HT1080 (cell line): Measurements from ENCODE around the gene SLC38A8. TPM values are rescaled to one million over a fixed set of nuclear protein-coding genes. Genes with fewer than 3 reads are reported as not detected.

Experiments used
- DNase-seq: peaks from one replicate; pipeline ENCODE4 v3.0.0-alpha.2; 2015; ENCODE audit warnings: low read depth
- total RNA-seq: library from RNA; depleted of rRNA; stranded (reverse); fragments of >200 nt; shearing (Covaris generic); gene quantifications from 2 replicates; pipeline ENCODE4 v1.2.3, GENCODE V29; 2014

The SLC38A8 gene
- total RNA-seq, 1 experiment from 2014 or later = not detected

DNA sequence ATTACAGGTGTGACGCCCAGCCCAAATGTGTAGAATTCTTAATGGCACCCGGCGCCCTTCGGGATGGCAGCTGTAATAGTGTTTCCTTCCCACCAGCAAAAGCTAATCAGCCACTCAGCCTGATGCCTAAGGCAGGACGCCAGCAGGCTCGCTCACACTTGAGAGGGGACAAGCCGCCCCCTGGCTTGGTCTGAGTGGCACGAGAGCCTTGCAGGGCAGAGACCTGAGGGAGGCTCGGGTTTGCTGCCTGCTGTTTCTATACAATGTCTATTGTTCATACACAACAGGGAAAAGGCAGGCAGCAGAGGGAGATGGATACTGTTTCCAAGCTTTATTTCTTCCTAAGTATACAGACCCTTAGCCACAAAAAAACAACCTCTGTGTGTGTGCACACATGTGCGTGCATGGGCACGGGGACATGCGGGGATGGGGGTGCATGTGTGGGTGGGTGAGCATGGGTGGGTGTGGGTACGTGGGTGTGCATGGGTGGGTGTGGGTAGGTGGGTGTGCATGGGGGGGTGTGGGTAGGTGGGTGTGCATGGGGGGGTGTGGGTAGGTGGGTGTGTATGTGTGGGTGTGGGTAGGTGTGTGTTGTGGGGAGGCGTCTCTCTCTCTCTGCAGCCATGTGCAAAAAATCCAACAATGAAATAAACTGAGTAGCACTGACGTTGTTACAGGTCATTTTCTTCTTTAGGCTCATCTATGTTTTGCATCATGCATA is 10.0 kb downstream of the SLC38A8 start:
- DNase-seq = no peak

DNA sequence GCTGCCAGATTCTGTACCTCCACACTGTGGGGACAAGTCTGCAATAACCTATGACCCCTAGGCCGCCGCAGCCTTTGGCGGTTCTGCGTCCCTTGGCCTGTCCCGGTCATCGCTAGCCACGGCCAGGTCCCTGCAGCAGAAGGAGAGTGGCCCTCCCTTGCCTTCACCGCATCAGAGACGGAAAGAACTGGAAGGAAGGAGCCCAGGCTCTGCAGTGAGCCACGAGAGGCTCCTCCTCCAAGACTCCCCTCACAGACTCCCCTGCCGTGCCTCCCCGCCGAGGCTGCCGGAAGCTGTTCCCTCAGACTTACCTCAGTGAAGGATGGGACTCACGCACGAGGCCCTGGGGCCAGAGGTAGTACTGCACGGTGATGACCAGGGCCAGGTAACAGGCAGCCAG is 11.0 kb downstream of the SLC38A8 start:
- DNase-seq = no peak

DNA sequence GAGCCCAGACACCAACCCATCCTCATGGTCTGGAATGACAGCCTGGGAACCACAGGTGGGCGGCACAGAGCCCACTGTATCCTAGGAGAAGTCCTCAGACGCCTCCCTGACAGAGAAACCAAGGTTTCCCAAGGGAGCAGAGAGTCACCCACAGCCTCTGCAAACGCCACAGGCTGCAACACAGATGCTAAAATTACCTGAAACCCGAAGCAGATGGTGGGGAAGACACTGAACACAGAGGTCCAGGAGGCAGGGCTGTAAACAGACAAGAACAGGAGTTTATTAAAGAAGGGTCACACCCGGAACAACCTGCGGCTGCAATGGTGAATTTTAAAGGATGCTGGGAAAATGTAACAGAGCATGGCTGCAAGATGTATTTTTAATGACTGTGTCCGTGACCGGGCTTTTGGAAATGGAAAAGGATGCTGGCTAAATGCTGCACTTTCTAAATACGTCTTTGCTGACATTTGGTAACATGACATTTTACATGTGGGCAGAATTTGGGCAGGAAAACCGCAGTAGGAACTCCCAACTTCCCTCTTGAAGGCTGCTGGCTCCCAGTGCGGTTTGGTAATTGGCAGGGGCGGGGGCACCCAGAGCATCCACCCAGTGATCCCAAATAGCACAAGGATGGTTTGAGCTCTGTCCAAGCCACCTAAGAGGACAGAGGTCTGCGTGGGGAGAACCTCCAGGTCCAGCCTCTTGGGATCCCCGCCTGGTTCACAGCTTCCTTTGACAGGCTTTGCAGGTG is 13.1 kb downstream of the SLC38A8 start:
- no peak for DNase-seq

DNA sequence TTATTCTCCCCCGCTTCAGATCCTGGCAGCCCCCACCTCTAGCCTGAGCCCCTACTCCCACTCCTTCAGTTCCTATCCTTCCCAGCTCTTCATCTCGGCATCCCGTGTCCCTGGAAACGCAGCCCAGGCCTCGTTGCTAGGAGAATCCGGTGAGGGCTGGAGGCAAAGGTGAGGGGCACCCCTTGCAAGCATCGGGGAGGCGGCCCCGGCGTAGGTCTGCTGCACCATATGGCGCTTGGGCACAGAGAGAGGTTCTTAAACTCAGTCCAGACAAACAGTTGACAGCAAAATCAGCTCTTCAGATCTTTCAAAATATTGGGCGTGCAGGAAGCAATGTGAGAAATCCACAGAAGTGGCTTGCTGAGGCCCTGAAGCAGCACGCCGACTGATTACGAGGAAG is 15.0 kb downstream of the SLC38A8 start:
- DNase-seq = no peak

DNA sequence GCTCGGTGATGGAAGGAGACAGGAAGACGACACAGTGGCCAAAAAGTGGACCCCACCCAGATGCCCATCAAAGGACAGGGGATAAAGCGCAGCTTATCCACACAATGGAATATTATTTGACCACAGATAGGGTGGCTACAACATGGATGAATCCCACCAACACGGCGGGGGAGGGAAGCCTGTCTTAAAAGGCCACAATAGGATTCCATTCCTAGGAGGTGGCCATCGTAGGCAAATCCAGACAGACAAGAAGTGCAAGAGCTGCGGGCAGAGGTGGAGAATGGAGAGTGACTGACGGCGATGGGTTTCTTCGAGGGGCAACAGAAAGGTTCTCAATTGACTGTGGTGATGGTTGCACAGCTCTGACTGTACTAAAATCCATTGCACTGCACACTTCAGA is 16.0 kb downstream of the SLC38A8 start:
- DNase-seq = no peak

DNA sequence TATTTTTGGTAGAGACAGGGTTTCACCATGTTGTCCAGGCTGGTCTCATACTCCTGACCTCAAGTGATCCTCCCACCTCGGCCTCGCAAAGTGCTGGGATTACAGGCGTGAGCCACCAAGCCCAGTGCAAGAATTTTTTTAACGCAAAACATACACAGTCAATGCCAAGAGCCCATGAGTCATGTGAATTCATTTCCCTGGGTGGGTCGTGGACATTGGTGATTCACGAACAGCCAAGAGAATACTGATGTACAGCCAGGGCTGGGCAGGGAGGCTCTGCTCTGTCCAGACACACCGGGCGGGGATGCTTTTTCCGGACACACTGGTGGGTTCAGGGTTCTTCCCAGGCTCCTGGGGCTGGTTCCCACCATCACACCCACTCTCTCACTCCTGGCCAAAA is 17.7 kb downstream of the SLC38A8 start:
- DNase-seq = no peak

DNA sequence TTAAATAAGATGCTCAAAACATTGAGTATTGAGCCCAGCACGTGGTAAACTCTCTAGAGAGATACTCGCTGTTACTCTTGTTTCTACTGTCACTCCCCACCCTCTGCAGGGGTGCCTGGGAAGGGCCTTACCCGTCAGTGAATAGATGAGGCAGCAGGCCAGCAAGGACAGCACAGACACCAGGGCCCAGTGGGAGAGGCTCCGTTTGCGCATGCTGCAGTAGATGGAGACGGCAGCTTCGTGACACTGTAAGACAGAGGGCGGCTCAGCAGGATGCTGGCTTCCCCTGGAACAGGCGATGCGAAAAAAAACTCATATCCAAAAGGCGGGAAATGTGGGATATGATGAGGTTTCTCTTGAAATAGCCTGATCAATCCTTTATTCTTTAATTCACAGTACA is 20.0 kb downstream of the SLC38A8 start:
- no peak for DNase-seq

DNA sequence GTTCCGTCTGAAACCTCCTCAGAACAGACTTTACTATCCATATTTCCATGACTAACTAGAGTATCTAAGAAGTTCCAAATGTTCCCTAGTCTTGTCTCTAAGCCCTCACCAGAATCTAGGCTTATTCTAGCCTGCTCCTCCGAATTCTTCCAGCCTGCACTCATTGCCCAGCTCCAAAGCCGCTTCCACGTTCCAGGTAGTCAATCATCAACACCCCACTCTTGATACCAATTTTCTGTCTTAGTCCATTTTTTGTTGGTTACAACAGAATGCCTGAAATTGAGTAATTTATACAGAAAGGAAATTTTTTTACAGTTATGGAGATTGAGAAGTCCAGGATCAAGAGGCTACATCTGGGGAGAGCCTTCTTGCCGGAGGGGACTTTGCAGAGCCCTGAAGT is 21.1 kb downstream of the SLC38A8 start:
- no peak for DNase-seq

DNA sequence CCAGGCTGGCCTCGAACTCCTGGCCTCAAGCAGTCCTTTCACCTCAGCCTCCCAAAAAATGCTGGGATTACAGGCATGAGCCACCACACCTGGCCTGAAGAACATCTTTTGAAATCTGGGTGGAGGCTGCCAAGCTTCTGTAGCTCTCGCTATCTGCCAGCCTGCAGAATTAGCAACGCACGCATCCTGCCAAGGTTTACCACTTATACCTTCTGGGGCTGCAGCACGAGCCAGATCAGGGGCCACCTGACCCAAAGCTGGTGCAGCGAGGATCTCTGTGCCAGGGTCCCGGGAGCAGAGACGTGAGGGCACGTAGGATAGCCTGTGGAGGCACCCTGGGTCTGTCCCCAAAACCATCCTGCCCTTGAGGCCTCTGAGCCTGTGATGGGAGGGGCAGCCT is 22.2 kb downstream of the SLC38A8 start:
- no peak for DNase-seq

DNA sequence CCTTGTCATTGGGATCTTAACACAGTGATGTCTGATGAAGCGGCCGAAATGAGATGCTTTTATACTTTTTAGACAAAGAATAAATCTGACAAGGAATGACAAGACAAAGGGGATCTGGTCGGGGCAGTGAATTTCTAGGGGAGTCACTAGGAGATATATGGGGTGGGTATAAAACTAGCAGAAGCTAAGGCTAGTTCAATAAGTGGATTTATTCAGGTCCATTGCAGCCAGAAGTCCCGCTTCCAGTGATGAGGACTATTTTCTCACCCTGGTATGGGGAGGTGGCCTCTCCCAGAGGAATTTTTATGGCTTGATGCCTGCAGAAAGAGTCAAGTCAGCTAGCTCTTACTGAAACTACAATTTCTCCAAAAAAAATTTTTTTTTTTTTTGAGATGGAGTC is 23.9 kb downstream of the SLC38A8 start:
- no peak for DNase-seq

DNA sequence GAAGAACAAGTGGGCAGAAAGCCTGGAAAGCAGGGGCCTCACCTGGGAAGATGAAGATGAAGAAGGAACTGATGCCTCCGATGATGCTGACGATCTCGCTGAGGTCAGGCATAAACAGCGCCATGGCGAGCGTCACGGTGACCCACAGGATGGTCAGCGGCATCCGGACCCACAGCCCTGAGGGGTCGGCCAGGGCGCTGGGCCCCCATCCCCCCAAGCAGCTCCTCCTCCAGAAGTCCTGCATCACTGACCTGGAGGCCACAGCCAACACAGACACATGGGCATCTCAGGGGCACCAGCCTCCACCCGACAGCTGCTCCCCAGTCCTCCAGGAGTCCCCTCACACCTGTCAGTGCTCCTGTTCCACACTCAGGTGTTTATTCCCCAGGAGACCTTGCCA is 26.1 kb downstream of the SLC38A8 start:
- no peak for DNase-seq

DNA sequence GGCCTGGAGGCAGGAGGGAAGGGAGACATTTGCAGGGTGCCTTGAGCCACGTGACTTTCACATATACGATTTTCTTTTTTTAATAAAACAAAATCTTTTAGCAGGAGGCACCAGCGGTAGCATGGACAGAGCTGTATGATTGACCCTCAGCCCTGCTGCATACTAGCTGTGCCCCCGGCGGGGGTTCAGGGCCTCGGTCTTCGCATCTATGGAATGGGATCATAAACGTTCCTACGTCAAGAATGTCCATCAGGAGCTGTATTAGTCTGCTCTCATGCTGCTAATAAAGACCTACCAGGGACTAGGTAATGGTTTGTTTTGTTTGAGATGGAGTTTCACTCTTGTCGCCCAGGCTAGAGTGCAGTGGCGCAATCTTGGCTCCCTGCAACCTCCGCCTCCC is 27.2 kb downstream of the SLC38A8 start:
- DNase-seq = no peak

DNA sequence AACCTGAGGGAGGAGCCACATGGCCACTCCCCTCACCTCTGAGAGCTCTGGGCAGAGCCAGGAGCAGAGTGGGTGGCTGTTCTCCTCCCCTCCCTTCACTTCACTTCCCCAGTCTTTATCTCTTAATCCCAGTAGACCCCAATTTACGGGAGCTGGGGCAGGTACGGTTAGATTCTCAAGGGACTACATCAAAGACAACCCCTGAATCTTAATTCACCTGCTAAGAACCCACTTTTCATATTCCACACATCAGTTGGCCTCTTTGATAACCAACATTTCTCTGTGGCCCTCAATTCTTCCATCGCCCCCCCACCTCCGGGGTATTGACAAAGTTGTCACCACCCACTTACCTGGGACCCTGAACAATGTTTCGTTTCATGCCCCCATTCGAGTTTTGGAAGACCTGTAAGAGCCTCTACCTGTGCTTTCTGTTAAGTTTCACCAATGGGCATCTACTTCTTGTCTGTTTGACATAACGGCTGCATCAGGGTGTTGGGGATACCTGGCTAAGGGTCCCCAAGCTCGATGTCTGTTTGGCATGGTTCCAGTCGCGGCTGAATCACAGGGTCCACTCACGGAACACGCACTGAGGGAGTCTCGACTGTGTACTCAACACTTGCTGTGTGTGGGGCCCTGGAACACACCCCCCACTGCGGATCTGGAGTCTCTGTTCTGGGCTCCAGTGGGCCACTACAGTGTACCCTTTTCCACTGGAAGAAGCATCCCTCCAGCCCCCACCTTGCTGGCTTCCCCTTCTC is 27.8 kb downstream of the SLC38A8 start:
- no peak for DNase-seq

DNA sequence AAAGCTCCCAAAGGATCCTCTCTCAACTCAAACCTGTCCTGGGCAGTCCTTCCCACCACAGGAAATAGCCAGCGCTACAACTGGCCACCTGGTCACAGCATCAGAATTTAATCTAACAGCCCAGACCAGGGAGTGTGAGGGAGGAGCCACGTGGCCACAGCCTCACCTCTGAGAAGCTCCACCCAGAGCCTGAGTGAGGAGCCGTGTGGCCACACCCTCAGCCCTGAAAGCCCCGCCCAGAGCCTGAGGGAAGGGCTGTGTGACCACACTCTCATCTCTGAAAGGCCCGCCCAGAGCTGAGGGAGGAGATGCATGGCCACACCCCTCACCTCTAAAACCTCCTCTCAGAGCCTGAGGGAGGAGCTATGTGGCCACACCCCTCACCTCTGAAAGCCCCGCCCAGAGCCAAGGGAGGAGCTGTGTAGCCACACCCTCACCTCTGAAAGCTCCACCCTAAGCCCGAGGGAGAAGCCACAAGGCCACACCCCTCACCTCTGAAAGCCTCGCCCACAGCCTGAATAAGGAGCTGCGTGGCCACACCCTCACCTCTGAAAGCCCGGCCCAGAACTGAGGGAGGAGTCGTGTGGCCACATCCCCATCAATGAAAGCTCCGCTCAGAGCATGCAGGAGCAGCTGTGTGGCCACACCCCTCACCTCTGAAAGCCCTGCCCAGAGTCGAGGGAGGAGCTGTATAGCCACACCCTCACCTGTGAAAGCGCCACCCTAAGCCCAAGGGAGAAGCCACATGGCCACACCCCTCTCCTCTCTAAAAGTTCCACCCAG is 28.6 kb downstream of the SLC38A8 start:
- peak; percentile 69 for DNase-seq

DNA sequence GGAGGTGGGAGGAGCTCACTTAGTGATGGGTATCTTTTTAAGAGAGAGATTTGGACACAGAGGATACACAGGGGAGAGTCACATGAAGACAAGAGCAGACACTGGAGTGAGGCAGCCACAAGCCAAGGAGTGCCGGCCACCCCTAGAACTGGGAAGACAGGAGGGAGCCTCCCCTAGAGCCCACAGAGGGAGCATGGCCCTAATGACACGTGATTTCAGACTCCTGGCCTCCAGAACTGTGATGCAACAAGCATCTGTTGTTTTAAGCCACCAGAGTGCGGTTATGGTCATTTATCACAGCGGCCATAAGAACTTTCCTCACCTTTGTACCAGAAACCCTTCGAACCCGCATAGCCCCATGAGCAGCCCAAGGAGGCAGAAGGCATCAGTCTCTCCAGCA is 33.3 kb downstream of the SLC38A8 start:
- DNase-seq = no peak

DNA sequence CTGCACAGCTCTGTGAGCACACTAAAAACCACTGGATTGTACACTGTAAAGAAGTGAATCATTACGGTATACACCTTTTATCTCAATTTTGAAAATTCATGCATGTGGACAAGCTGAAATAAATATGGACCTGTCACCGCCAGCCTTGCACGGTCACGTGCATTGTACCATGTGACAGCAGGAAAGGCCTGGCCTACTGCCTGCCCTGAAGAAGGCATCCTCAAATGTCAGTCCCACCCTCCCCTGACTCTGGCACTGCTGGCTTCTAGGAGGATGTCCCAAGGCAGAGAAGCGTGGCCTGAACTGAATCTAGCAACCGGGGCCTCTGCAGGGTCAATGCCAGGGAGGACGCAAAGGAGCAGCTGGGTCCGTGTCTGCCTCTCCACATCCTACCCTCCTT is 34.6 kb downstream of the SLC38A8 start:
- DNase-seq = no peak

DNA sequence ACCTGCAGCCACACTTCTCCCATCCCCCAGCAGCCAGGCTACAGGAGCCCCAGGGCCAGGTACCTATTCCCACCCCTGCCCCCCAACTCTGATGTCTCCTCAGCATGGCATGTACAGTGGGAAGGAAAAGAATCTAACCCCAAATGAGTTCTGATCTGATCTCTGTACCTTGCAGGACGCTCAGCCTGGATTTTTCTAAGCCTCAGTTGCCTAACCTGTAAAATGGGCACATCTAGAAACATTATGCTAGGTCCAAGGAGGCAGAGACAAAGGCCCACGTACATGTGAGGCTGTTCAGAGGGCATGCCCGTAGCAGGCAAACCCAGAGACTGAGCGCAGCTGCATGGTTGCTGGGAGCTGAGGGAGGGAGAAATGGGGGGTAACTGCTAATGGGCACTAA is 35.1 kb downstream of the SLC38A8 start:
- DNase-seq = no peak

DNA sequence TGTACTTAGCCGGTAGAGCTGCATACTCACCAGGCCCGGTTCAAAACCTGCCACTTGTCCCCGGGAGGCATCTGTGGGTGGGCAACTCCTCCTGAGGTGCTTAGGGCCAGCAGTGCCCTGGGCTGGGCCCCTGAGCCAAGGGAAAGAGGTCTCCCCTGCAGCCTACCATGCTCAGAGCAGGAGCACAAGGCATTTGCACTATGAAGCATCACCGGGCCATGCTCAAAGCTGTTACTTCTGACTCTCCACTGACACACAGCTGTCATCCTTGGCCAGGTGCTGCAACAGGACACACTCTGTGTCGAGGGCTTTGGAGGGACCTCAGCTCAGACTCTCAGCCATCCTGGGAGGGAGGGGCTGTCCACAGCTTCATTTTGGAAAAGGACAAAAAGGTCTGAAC is 37.2 kb downstream of the SLC38A8 start:
- no peak for DNase-seq

DNA sequence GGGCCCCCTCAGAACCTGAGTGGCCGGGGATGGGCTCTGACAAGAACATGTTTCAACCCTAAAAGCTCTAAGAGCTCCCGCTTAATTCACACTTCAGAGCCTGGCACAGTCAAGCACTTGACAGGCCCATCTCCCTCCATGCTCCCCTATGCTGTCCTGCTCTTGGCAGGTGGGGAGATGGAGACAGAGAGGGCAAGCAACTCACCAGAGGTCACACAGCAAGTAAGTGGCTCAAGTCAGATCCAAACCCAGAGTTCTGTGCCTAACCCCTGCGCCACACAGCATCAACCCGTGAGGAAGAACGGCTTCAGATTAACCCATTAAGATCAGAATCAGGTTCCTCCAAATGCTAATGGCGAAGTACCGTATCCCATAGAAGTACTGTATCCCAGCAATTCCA is 38.2 kb downstream of the SLC38A8 start:
- DNase-seq = no peak

DNA sequence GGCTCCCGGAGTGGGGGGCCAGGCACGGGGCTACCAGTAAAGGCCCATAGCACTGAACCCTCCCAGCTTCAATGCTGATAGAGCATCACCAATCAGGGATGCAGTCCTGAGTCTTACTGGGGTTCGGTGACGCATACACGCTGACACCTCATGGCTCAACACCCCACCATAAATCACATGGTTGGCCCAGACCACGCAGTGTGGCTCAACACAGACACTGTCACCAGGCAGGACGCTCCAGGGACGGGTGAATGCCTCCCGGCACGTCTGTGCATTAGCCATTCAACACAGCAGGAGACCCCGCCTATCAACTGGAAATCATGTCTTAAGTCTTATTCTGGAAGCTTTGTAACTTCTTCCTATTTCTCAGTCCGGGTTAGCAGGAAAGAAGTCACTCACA is 39.6 kb downstream of the SLC38A8 start:
- DNase-seq = no peak

DNA sequence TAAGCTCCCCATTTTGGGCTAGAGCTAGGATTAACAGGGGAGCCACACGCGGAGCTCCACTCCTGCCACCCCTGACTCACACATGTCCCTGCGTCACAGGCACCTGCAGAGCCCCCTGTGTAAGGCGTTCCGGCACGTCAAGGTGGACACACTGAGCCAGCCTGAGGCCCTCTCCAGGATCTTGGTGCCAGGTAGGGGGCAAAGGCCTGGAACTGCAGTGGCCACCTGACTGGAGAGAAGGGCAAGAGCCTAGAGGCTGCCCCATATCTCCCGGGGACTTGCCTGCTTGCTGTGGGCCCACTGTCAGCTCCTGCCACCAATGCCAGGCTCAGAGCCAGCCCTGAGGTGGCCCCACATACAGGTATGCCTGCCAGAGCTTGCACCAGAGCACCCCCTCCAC is 40.9 kb downstream of the SLC38A8 start:
- DNase-seq = no peak
